Stimulated activated CD8-positive, alpha-beta memory T cell treated with anti-CD3 and anti-CD28 coated beads, Interleukin-7, amount 100 ng/mL, for 48 hours (primary cell): Measurements from ENCODE around the gene GTF3C4.

Experiments used
- DNase-seq, 2 donors: peaks; one replicate each; pipeline ENCODE4 v3.0.0-alpha.2; 2020; ENCODE audit warnings: low read depth in 1 of 2; ENCODE audit errors: extremely low read depth in 1 of 2

Gene GTF3C4, protein sequence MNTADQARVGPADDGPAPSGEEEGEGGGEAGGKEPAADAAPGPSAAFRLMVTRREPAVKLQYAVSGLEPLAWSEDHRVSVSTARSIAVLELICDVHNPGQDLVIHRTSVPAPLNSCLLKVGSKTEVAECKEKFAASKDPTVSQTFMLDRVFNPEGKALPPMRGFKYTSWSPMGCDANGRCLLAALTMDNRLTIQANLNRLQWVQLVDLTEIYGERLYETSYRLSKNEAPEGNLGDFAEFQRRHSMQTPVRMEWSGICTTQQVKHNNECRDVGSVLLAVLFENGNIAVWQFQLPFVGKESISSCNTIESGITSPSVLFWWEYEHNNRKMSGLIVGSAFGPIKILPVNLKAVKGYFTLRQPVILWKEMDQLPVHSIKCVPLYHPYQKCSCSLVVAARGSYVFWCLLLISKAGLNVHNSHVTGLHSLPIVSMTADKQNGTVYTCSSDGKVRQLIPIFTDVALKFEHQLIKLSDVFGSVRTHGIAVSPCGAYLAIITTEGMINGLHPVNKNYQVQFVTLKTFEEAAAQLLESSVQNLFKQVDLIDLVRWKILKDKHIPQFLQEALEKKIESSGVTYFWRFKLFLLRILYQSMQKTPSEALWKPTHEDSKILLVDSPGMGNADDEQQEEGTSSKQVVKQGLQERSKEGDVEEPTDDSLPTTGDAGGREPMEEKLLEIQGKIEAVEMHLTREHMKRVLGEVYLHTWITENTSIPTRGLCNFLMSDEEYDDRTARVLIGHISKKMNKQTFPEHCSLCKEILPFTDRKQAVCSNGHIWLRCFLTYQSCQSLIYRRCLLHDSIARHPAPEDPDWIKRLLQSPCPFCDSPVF

DNA sequence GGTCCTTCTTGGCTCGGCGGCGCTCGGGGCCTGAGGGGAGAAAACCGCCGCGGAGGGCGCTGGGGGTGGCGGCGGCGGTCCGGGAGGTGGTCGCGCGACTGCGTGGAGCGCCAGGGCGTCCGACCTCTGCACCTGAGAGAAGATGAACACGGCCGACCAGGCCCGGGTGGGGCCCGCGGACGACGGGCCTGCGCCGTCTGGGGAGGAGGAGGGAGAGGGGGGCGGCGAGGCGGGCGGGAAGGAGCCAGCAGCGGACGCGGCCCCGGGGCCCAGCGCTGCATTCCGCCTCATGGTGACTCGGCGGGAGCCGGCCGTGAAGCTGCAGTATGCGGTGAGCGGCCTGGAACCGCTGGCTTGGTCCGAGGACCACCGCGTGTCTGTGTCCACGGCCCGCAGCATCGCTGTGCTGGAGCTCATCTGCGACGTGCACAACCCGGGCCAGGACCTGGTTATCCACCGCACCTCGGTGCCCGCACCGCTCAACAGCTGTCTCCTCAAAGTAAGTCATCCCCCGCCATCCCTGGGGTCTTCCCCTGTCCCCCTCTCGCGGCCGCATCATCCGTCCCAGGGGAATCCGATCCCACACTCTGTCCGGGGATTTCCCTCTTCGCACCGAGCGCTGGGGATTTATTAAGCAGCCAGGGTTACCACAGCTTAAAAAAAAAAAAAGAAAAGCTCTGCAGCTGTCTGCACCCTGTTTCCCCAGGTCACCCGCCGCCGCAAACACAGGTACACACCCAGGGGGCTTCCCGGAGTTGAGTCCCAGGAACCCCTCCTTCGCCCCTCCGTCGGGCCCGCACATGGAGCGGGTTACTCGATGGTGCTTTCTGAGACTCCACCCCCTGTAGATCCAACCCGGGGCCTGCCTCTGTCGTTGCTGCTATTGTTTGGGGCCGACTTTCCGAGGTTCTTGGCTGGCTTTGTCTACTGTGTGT, at the start of gene GTF3C4:
Gene GTF3C4 (plus strand): TSS at position 8 of the 935 bp plus-strand sequence. CDS start 135 bp downstream, at position 143.
- DNase-seq, result peak; percentile 11 to 61

DNA sequence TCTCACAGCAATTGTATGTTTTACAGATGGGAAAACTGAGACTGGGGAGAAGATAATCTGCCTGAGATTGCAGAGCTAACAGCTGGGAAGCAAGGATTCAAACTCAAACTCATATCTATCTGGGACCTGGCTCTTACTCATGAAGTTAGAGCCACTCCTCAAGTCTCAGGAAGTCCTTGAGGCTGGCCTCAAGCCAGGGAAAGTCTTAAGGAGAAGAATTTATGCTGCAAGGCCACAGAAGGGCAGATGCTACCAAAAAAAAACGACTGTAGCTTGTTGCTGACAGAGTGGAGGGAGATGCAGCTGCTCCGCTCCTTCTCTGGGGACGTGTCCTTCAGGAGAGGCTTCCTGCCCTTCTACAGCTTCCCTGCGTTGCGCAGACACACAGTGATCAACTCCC, 48.1 kb upstream of the GTF3C4 start:
- no peak for DNase-seq

DNA sequence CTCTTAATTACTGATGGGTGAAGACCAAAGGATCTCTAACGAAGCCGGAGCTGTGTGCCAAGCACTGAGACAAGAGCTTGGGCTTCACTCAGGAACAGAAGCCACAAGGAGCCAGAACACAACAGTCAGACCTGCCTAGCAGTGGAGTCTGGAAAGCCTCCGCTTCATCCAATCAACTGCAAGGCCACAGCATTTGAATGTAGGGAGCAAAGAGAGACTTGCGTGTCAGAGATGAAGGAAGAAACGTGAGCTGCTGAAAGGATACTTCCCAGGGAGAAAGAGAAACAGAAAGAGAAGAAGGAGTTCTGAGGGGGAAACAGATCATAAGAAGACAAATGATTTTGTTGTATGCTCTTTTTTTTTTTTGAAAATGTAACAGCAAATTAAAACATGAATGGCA, 44.0 kb upstream of the GTF3C4 start:
- DNase-seq, result no peak

DNA sequence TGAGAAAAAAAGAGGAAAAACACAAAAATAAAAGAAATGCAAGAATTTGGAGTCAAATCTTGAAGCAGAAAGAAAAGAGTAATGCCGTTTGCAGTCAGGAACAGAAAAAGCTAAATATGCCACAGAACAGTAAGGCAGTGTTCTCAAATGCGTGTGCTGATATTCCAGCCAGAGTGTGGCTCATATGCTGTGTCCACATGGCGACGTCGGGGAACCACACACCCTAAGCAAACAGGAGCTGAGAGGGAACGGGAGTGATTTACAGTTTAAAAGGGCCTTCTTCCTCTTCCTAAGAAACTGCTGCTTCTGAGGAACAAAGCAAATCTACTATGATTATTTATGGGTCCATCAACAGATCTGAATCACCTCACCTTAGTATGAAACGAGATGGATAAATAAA, 43.2 kb upstream of the GTF3C4 start:
- DNase-seq, result no peak

DNA sequence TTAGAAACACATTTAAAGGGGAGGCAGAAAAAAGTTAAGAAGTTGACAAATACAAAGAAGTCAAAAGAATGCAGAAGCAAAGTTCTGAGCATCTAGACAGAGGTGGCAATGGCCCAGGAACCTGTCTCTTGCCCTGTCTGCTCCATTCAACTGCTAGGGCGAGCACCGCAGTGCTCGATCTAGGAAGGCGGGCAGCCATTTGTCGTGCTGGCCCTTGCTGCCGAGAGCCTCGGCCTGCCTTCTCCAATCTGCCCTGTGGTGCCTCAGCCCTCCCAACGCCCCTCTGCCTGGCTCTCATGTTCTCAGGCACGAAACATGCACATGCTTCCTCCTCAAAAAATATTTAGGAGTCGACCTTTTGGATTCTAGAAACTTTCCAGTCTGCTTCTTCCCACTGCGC, 42.7 kb upstream of the GTF3C4 start:
- DNase-seq, result no peak

DNA sequence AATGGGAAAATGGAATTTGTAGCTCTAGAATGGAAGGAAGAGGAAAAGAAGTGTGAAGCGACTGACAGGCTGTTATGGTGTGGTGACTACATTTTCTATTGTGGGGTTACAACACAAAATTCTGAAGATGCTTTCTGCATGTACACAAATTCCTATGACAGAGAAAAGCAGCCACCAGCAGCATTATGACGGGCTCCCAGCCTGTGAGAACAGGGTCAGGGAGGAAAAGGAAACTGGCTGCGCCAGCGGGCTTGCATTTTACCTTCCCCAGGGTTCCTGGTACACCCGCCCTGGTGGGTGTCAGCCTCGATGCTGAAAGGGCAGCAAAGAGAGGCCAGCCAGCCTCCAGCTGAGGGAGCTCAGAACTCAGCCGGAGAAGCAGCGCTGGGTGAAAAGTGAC, 41.5 kb upstream of the GTF3C4 start:
- DNase-seq, result no peak

DNA sequence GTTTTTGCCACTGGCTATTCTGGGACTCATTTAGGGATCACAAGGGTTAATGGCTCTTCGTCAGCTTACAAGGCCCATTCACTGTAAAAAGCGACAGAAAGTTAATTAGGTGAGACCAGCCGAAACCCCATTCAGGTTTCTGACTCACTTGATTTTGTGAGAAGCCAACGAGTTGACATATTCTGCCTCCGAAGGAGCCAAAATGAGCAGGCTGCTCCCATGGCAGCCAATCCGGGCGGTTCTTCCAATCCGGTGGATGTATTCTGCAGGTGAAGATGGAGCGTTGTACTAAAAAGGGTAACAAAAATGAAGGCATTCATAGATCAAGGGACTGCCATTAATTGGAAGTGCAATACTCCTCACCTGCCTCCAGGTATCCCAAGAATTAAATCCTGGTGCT, 40.1 kb upstream of the GTF3C4 start:
- no peak for DNase-seq

DNA sequence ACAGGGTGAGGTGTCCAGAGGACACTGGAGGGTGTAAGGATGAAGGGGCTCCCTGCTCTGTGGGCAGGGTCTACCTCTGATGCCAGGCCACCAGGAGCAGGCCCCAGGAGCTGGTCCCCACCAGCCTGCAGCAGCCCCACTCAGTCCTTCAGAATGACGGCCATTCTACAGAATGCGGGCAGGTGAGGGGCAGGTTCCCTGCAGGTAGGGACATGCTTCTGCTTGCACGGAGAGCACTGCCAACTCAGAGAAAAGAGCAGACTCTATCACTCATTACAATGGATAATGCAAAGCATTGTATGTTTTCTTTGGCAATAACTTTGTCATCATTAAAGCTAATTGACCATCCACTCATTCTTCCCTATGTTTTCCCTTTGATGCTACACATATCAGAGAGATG, 39.5 kb upstream of the GTF3C4 start:
- no peak for DNase-seq

DNA sequence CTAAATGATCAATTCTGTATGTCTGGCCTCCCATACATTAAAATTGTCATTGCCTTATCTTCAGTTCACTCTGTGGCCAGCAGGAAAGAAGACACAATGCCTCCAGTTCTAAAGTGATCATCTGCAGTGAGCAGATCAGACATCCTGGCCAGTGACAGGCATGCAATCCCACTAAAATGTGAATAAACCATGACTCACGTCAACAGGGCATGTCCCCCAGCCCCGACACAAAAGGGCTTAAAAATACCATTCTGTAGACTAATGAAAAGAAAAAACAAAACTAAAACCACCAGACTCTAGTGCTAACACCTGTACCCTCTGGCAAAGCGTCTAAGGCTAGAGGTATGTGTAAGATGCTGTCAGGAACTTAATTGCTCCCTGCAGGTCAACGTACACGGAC, 39.0 kb upstream of the GTF3C4 start:
- no peak for DNase-seq

DNA sequence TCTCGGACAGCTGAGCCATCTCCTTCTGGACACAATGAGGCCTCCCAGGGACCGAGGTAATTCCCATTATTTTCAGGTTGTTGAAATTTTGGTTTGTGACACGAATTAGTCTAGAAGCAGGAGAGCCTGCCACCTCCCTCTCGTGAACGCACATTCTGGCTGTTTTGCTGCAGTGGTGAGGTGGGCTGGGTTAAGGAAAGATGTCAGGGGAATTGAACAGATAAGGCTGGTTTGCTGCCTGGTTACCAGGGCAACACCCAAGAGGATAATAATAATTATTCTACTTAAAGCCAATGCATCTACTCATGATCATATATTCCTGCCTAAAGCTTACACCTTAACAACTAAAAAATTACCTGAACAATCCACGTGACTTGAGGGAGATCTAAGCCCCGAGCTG, 38.6 kb upstream of the GTF3C4 start:
- no peak for DNase-seq

DNA sequence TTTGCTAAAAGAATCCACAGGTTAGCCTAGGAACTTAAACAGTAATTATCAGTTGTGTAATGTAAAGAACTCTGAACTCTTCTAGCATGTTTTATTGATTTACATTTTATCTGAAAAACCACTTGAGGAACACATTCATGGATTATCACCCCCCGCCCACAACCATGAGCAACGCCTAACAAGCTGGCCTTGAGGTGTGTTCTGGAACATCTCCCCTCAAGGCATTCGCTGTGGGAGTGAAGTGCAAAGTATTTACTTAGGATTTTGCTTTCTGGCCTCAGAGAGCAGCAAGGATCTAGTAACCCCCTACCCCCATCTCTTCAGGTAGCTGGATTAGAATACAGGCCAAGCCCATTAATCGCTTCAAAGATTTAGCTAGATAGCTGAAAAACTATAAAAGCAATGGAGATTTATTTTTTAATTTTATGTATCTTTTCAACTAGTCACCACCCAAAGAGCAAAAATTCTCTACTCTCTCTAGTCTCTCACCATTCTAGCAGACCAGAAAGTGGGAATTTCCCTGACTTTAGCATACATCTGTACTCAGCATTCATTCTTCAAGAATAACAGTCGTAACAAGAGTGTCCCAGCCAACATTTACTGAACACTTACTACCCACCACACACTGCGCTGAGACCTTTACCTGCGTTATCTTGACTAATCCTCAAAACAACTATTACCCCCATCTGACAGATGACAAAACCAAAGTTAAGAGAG, 37.7 kb upstream of the GTF3C4 start:
- DNase-seq, result no peak

DNA sequence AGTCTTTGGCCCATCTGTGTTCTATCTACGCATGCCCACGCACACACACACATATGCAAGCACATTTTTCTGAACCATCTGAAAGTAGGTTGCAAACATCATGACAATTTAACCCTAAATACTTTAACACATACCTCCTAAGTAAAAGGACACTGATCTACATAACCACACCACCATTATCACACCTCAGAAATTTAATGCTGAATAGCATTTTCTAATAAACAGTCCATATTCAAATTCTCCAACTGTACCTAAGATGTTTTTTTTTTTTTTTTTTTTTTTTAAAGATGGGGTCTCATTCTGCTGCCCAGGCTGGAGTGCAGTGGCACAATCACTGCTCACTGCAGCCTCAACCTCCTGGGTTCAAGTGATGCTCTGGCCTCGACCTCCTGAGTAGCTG, 35.9 kb upstream of the GTF3C4 start:
- DNase-seq, result no peak

DNA sequence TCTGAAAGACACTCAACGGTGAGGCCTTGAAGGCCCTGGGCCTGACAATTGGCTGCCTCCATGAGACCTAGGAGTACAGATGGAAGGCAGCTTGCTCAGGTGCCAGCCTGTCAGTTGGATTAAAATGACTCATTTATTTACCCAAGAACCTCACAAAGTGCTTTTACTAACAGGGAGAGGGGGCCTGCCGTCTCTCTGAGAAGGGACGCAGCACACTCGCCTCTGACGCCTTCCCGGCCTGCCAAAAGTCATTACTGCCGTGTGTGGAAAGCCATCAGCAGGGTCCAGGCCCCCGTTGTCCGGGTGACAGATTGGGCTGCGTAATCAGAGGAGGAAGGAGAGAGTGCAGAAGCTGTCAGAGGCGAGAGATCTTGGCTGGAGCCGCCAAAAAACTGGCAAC, 32.9 kb upstream of the GTF3C4 start:
- DNase-seq, result no peak

DNA sequence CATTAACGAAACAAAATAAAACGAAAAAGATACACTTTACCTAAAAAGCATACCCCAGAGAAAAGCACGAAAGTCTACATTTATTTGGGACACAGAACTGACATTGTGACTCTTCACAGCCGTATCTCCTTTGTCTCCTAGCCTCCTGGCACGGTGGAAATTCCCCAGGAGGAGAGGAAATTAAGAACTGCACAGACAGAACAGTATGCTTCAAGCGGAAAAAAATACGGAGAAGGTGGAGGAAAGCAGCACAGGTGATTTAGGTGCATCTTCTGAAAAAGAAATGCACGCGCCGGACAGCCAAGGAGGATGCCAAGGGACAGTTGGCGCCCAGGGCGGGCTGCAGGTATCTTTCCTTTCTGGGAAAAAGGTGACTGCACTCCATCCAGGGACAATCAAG, 32.5 kb upstream of the GTF3C4 start:
- DNase-seq, result no peak

DNA sequence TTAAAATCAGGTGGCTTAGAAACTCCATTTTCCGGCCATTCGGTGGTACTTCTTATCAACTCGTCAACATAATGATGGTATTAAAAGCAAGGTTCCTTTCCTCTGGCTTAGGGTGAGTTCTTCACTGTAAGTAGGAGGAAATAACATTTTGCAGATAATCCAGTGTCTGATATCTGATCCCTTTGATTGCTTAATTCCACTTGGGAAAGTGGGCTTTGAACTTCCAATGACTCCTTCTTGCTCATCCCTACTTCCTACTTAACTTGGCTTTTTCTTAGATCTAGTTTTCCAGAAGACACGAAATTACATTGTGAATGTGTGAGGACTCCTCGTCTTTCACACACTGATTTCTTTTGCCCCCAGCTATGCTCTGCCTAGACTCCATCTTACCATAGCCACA, 32.0 kb upstream of the GTF3C4 start:
- DNase-seq, result no peak

DNA sequence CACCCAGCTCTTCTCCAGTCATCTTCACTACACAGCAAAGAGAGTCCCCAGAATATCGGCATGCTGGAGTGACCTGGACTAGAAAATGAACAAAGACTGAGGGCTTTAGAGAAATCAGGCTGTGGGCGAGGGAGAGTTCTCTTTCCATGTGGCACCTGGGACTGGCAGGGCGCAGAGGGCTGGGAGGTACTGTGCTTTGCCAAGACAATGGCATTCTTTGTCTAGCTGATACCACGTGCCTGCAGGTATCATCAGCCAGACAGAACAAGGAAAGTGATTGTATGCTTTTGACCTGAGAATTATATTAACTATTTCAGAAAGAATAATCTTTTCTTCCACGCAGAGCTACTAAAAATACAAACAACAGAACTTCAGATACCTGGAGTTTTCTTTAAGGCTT, 30.9 kb upstream of the GTF3C4 start:
- no peak for DNase-seq

DNA sequence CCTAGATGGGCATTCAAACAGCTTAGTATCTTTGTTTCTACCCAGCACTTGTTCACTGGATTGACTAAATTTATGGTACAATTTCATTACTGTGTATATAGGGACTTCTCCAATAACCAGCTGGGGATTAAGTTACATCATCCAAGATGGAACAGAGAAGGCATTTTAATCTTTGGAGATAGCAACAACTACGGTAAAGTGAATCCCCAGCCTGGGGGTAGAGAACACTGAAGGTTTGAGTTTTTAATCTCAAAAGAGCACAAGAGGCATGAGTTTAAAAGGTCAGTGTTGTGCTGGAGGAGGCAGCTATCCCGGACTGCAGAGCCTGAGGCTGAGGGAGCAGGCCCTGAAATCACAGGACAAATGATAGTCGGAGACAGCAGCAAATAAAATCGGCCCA, 29.0 kb upstream of the GTF3C4 start:
- DNase-seq, result no peak

DNA sequence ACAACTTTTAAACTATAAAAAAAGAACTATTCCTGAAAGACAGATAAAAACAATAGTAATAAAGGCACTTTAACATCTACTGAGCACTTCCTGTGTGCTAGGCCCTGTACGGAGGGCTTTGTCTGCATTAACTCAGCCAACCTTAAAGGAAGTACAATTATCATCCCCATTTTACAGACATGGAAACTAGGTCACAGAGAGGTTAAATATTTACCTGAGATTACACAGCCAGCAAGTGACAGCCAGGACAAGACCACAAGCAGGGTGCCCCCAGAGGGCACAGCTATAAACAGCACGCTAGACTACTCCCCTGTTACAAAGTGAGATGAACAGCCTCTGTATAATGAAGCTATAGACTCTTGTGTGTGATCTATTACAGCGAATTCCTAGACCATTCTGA, 26.0 kb upstream of the GTF3C4 start:
- no peak for DNase-seq

DNA sequence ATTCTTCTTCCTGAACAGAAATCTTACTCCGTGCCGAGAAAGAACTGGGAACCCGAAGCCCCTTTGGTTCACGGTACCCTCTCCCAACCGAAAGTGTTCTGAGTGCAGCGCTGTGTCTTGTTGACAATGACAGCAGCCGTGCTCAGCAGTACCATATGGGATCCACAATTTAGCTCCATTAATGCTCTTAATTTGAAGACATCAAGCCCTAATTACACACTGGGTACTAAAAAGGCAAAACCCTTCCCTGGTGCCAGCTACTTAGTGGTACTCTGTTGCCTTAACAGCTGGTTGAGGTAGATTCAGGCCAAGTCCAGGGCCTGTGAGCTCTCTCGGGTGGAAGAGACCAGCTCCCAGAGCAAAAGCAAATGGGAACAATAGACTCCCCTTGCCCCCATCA, 25.0 kb upstream of the GTF3C4 start:
- DNase-seq, result no peak

DNA sequence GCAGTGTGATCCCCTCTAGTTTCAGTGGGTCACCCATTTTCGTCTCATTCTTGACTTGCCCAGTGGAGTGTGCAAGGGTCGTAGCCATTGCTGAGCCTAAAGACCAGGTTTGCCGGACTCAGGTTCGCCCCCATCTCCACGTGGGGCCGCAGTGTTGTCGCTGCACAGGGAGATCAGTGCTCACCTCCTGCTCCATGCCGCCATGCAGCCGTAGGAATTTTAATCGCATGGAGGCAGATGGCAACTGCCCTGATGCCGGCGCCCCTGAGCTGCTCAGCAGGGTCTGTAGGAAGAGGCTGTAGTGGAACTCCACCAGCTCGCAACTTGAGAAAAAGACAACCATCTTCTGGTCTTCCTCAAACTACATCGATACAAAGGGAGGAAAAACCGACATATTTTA, 24.6 kb upstream of the GTF3C4 start:
- DNase-seq, result no peak

DNA sequence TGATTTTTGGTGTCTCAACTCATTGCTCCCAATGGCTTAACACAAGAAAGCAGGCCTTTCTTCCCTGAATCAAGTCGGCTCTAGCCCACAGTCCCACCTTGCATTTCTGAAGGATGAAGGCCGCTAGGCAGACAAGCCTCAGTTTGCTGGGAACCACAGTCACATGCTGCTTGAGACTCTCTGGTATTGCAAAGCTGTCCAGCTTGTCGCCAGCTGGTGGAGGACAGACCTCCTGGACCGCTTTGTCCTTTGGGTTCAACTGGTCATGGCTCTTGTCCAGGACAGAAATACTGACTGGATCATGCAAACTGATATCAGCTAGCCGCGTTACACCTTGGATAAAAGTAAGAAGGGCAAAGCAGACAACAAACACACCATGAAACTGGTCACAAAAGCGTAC, 23.5 kb upstream of the GTF3C4 start:
- no peak for DNase-seq
